CD14-positive monocyte (primary cell): ENCODE data around the gene ITIH1. TPM values are rescaled to one million over a fixed set of nuclear protein-coding genes. Genes with fewer than 3 reads are reported as not detected.

Experiments used
- DNase-seq, 3 donors: peaks; one replicate each; pipeline ENCODE4 v3.0.0-alpha.2; 2011 to 2022
- H2AFZ ChIP-seq: 2 replicates; pipeline ENCODE4 v1.6.0; 2012; ENCODE audit warnings: mild to moderate bottlenecking, low read depth, low read length, inconsistent platforms; ENCODE audit not compliant: insufficient read depth, poor library complexity, severe bottlenecking
- H3K27ac ChIP-seq, 2 donors: 1 replicate in 1 of 2; 2 replicates in 1 of 2; pipeline ENCODE4 v1.5.1; 2012 to 2013; ENCODE audit warnings: low read length in 2 of 2, control low read depth in 1 of 2, inconsistent platforms in 1 of 2, low read depth in 1 of 2, mild to moderate bottlenecking in 1 of 2
- H3K27me3 ChIP-seq, 2 donors: one replicate each; pipeline versions ENCODE4 v1.6.0 to v1.6.1; 2011 to 2013; ENCODE audit warnings: low read length in 2 of 2; ENCODE audit not compliant: control insufficient read depth in 2 of 2, insufficient read depth in 2 of 2
- H3K36me3 ChIP-seq, 2 donors: replicated peaks in 1 of 2; 1 replicate in 1 of 2; 2 replicates in 1 of 2; pipeline versions ENCODE4 v1.5.1 to v1.6.1; 2012 to 2013; ENCODE audit warnings: low read length in 2 of 2, control low read depth in 1 of 2, inconsistent platforms in 1 of 2, mild to moderate bottlenecking in 1 of 2; ENCODE audit not compliant: insufficient read depth in 2 of 2, control insufficient read depth in 1 of 2
- H3K4me1 ChIP-seq, 2 donors: 1 replicate in 1 of 2; 2 replicates in 1 of 2; pipeline versions ENCODE4 v1.5.1 to v1.6.1; 2012 to 2013; ENCODE audit warnings: low read length in 2 of 2, control low read depth in 1 of 2, inconsistent platforms in 1 of 2, mild to moderate bottlenecking in 1 of 2, moderate library complexity in 1 of 2; ENCODE audit not compliant: insufficient read depth in 2 of 2, control insufficient read depth in 1 of 2
- H3K4me2 ChIP-seq: replicated peaks from 2 replicates; pipeline ENCODE3; 2012; ENCODE audit warnings: low read length, moderate library complexity, mild to moderate bottlenecking; ENCODE audit not compliant: poor library complexity, severe bottlenecking; ENCODE audit errors: extremely low read depth
- H3K4me3 ChIP-seq, 3 experiments: fragments of 200-600 bp in 1 of 3; sonication (generic) in 1 of 3; replicated peaks in 1 of 3; 1 replicate in 2 of 3; 2 replicates in 1 of 3; pipeline ENCODE4 v1.5.1; 2011 to 2013; ENCODE audit warnings: low read length in 3 of 3, mild to moderate bottlenecking in 3 of 3, control low read depth in 2 of 3, low read depth in 2 of 3, inconsistent platforms in 1 of 3, moderate library complexity in 1 of 3
- H3K79me2 ChIP-seq: 2 replicates; pipeline ENCODE4 v1.6.0; 2012; ENCODE audit warnings: mild to moderate bottlenecking, control low read depth, inconsistent platforms, low read length, moderate library complexity; ENCODE audit not compliant: insufficient read depth
- H3K9ac ChIP-seq: 2 replicates; pipeline ENCODE4 v1.6.0; 2017; ENCODE audit warnings: low read length, mild to moderate bottlenecking; ENCODE audit not compliant: insufficient read depth, poor library complexity, severe bottlenecking
- H3K9me3 ChIP-seq, 2 donors: replicated peaks in 1 of 2; 1 replicate in 1 of 2; 2 replicates in 1 of 2; pipeline versions ENCODE4 v1.5.1 to v1.6.1; 2012 to 2013; ENCODE audit warnings: low read length in 2 of 2, control low read depth in 1 of 2; ENCODE audit not compliant: control insufficient read depth in 1 of 2, insufficient read depth in 1 of 2
- H4K20me1 ChIP-seq: 2 replicates; pipeline ENCODE4 v1.6.0; 2012; ENCODE audit warnings: mild to moderate bottlenecking, low read length, control low read depth, moderate library complexity; ENCODE audit not compliant: insufficient read depth
- H3K27ac Mint-ChIP-seq, 7 donors: one replicate each; pipeline ENCODE4 v1.8.0; 2020; ENCODE audit warnings: mild to moderate bottlenecking in 7 of 7, mixed read lengths in 7 of 7, moderate library complexity in 6 of 7, inconsistent platforms in 2 of 7
- H3K27me3 Mint-ChIP-seq, 3 donors: one replicate each; pipeline ENCODE4 v1.8.0; 2021 to 2022; ENCODE audit warnings: low read depth in 3 of 3, mild to moderate bottlenecking in 3 of 3, mixed read lengths in 3 of 3, moderate library complexity in 3 of 3, inconsistent platforms in 1 of 3
- H3K36me3 Mint-ChIP-seq, 2 donors: one replicate each; pipeline ENCODE4 v1.8.0; 2020; ENCODE audit warnings: mixed read lengths in 2 of 2, inconsistent platforms in 1 of 2, mild to moderate bottlenecking in 1 of 2
- H3K4me1 Mint-ChIP-seq: one replicate; pipeline ENCODE4 v1.8.0; 2020; ENCODE audit warnings: mild to moderate bottlenecking, mixed read lengths
- H3K4me3 Mint-ChIP-seq, 2 donors: one replicate each; pipeline ENCODE4 v1.8.0; 2020; ENCODE audit warnings: mild to moderate bottlenecking in 2 of 2, mixed read lengths in 2 of 2, moderate library complexity in 1 of 2
- H3K9me3 Mint-ChIP-seq, 7 donors: one replicate each; pipeline ENCODE4 v1.8.0; 2020 to 2022; ENCODE audit warnings: mixed read lengths in 7 of 7, mild to moderate bottlenecking in 6 of 7, moderate library complexity in 6 of 7, inconsistent platforms in 2 of 7
- CTCF ChIP-seq: fragments of 200-600 bp; IDR thresholded peaks from one replicate; pipeline ENCODE4 v1.8.0; 2022; ENCODE audit warnings: antibody characterized with exemption, mild to moderate bottlenecking
- WGBS: methylation state at CpG from one replicate; pipeline ENCODE4 v1.1.5; 2013; ENCODE audit warnings: missing lambda C conversion rate; ENCODE audit not compliant: insufficient coverage; 5-methylcytosine and 5-hydroxymethylcytosine counted together
- intact Hi-C, 2 donors: fragments of 100-400 bp; cut with micrococcal nuclease; formaldehyde crosslinking; loops; one replicate each; pipeline versions ENCODE4 v1.15.0 to v1.15.1; 2023
- polyA plus RNA-seq, 3 donors: library from polyadenylated mRNA; depleted of rRNA in 1 of 3; unstranded in 2 of 3; stranded (reverse) in 1 of 3; fragments of 300-500 nt in 2 of 3; fragments of >200 nt in 1 of 3; fragmentation: Illumina TruSeq in 2 of 3; gene quantifications; 1 replicate in 2 of 3; 2 replicates in 1 of 3; pipeline ENCODE4 v1.2.3, GENCODE V29; 2012 to 2021

The ITIH1 gene
- polyA plus RNA-seq, 3 donors: 0.75 to 4.4 (median 1.3) TPM

- peaks cover 1 to 16% (median 9%) of the 10 kb centered on the region in 3 donors for H3K27me3 Mint-ChIP-seq
- no peaks in the 10 kb centered on the region for H3K36me3 Mint-ChIP-seq
- no peaks in the 10 kb centered on the region for H3K9me3 Mint-ChIP-seq
- intact Hi-C loops: no loop called here
- Histone ChIP-seq H3K27me3 (no peaks in the 10 kb centered on the region), H4K20me1 (no peaks in the 10 kb centered on the region), H3K4me1 (peaks cover 1 to 3% of the 10 kb centered on the region in 2 donors), H3K79me2 (no peaks in the 10 kb centered on the region), H3K9ac (no peak overlapping the region), H3K9me3 (no peaks in the 10 kb centered on the region), H3K4me2 (no peak overlapping the region), H3K4me3 (no peak overlapping the region), H3K36me3 (no peaks in the 10 kb centered on the region), H2AFZ (no peak overlapping the region), H3K27ac (no peak overlapping the region)
- no peak for DNase-seq
- peak overlapping the region in 2 of 7 donors; percentile 30 to 54 for H3K27ac Mint-ChIP-seq
- 96% methylated on average over 12 of the region's 17 CpGs for WGBS
- no peaks in the 10 kb centered on the region for H3K4me1 Mint-ChIP-seq
- no peak overlapping the region for H3K4me3 Mint-ChIP-seq
- no peak for TF ChIP-seq CTCF
Observed at GRCh38 chr3:52787672-52788625, 10.6 kb downstream of the ITIH1 start.

- Mint-ChIP-seq H3K4me1 (peaks cover 8% of the 10 kb centered on the region), H3K27me3 (peaks cover 1 to 18% (median 7%) of the 10 kb centered on the region in 3 donors), H3K36me3 (no peaks in the 10 kb centered on the region), H3K4me3 (no peak overlapping the region), H3K27ac (peak overlapping the region in 1 of 7 donors; percentile 3), H3K9me3 (no peaks in the 10 kb centered on the region)
- peaks cover 10 to 13% of the 10 kb centered on the region in 2 donors for H3K4me1 ChIP-seq
- no peaks in the 10 kb centered on the region for H3K36me3 ChIP-seq
- H3K4me2 ChIP-seq: no peak overlapping the region
- H3K9ac ChIP-seq: no peak overlapping the region
- no peak overlapping the region for H3K27ac ChIP-seq
- DNase-seq: no peak
- H3K27me3 ChIP-seq: no peaks in the 10 kb centered on the region
- H4K20me1 ChIP-seq: no peaks in the 10 kb centered on the region
- TF ChIP-seq CTCF: no peak
- 91% methylated on average over 16 of the region's 16 CpGs for WGBS
- intact Hi-C loops: no loop called here
- H3K79me2 ChIP-seq: no peaks in the 10 kb centered on the region
- no peaks in the 10 kb centered on the region for H3K9me3 ChIP-seq
- H3K4me3 ChIP-seq: no peak overlapping the region
- no peak overlapping the region for H2AFZ ChIP-seq
Observed at GRCh38 chr3:52788890-52789745, 11.7 kb downstream of the ITIH1 start.
